HepG2 (cell line): ENCODE data around the gene P2RX7. TPM values are rescaled to one million over a fixed set of nuclear protein-coding genes. Genes with fewer than 3 reads are reported as not detected.

Experiments used
- ATAC-seq: fragments of 200-7000 bp; cut with Tn5 transposase; 3 replicates; pipeline ENCODE4 v1.9.1; 2020; ENCODE audit warnings: mild to moderate bottlenecking, moderate library complexity
- BruUV-seq: library from RNA; stranded (reverse); fragments of 400-500 nt; replicated peaks from 2 replicates; lab custom pipeline; 2021; lab: Mats Ljungman, UMichigan
- CTCF ChIA-PET: fragments of 300-600 bp; formaldehyde crosslinking; extraction: SDS; loops from one replicate; lab custom pipeline; 2021; ENCODE audit warnings: low total read pairs, inconsistent platforms, low intra/inter-chr PET ratio; lab: Yijun Ruan, JAX
- POLR2A ChIA-PET: fragments of 350-600 bp; sonication (Branson Sonifier 250); formaldehyde crosslinking; loops from one replicate; lab custom pipeline; 2020; ENCODE audit warnings: antibody characterized with exemption, inconsistent platforms; lab: Yijun Ruan, JAX
- DNase-seq: peaks from one replicate; pipeline ENCODE4 v3.0.0-alpha.2; 2015; ENCODE audit warnings: low spot score
- FAIRE-seq: peaks from 3 replicates; lab custom pipeline; 2011; peaks lifted over from hg19 to GRCh38; lab: Jason Lieb, UNC
- H2AFZ ChIP-seq: one replicate; pipeline ENCODE4 v1.6.1; 2011; ENCODE audit warnings: low read length, inconsistent platforms
- H3K27ac ChIP-seq: fragments of 300-600 bp; 3 replicates; pipeline ENCODE4 v1.8.0; 2011; ENCODE audit warnings: mixed run types, mild to moderate bottlenecking, mixed read lengths, low read length, inconsistent platforms; ENCODE audit not compliant: insufficient read depth; ENCODE audit errors: extremely low read length
- H3K27me3 ChIP-seq, 2 experiments: fragments of 200-600 bp in 1 of 2; 2 replicates in 1 of 2; 3 replicates in 1 of 2; pipeline versions ENCODE4 v1.6.0 to v1.8.0; 2011; ENCODE audit warnings: low read length in 2 of 2, mild to moderate bottlenecking in 2 of 2, moderate library complexity in 2 of 2, inconsistent platforms in 1 of 2; ENCODE audit not compliant: insufficient read depth in 2 of 2, control insufficient read depth in 1 of 2
- H3K36me3 ChIP-seq, 2 experiments: fragments of 200-600 bp in 1 of 2; replicated peaks in 1 of 2; 2 replicates in 1 of 2; 3 replicates in 1 of 2; pipeline versions ENCODE4 v1.5.1 to v1.8.0; 2011; ENCODE audit warnings: low read length in 2 of 2, inconsistent platforms in 1 of 2; ENCODE audit not compliant: insufficient read depth in 2 of 2, control insufficient read depth in 1 of 2
- H3K4me1 ChIP-seq: 2 replicates; pipeline ENCODE4 v1.5.1; 2012; ENCODE audit warnings: low read length, inconsistent platforms; ENCODE audit not compliant: insufficient read depth
- H3K4me2 ChIP-seq: 2 replicates; pipeline ENCODE4 v1.6.0; 2011; ENCODE audit warnings: low read depth, low read length, inconsistent platforms
- H3K4me3 ChIP-seq, 3 experiments: fragments of 200-600 bp in 1 of 3; sonication (generic), shearing (Covaris generic) in 1 of 3; replicated peaks in 1 of 3; 2 replicates each; pipeline ENCODE4 v1.5.1; 2011 to 2016; ENCODE audit warnings: low read length in 3 of 3, inconsistent platforms in 2 of 3, low read depth in 2 of 3, mild to moderate bottlenecking in 2 of 3, control low read depth in 1 of 3, mixed read lengths in 1 of 3; ENCODE audit not compliant: insufficient read depth in 1 of 3
- H3K79me2 ChIP-seq: one replicate; pipeline ENCODE4 v1.6.1; 2011; ENCODE audit warnings: low read length, inconsistent platforms; ENCODE audit not compliant: insufficient read depth
- H3K9ac ChIP-seq: 2 replicates; pipeline ENCODE4 v1.6.0; 2011; ENCODE audit warnings: mild to moderate bottlenecking, low read depth, low read length, inconsistent platforms; ENCODE audit not compliant: insufficient read depth
- H3K9me3 ChIP-seq: 2 replicates; pipeline ENCODE4 v1.5.1; 2012; ENCODE audit warnings: mild to moderate bottlenecking, low read length
- H4K20me1 ChIP-seq: 2 replicates; pipeline ENCODE4 v1.6.0; 2011; ENCODE audit warnings: inconsistent platforms, mild to moderate bottlenecking, low read length, moderate library complexity; ENCODE audit not compliant: insufficient read depth
- FOXP1 ChIP-seq, 2 experiments: fragments of 450-650 bp in 1 of 2; IDR thresholded peaks; 2 replicates each; pipeline ENCODE4 v1.6.1; 2017 to 2018; ENCODE audit warnings: antibody characterized with exemption in 1 of 2
- MBD4 ChIP-seq: IDR thresholded peaks from 2 replicates; pipeline ENCODE4 v1.6.1; 2012; ENCODE audit warnings: low read length, inconsistent platforms, borderline replicate concordance
- ZNF253 ChIP-seq: sonication (generic); formaldehyde crosslinking; IDR thresholded peaks from 2 replicates; pipeline ENCODE4 v1.8.0; 2022; ENCODE audit warnings: mild to moderate bottlenecking, missing genetic modification reagents, borderline replicate concordance
- ZNF780A ChIP-seq: sonication (generic); formaldehyde crosslinking; IDR thresholded peaks from 2 replicates; pipeline ENCODE4 v1.8.0; 2022; ENCODE audit warnings: mild to moderate bottlenecking, missing genetic modification reagents, moderate library complexity
- WGBS: methylation state at CpG from one replicate; pipeline ENCODE4 v1.1.6; 2017; ENCODE audit warnings: low lambda C conversion rate; 5-methylcytosine and 5-hydroxymethylcytosine counted together
- in situ Hi-C: cut with HindIII; loops from 2 replicates; pipeline ENCODE4 v1.10.0; 2017; ENCODE audit warnings: low pct_unique_long_range_greater_than_20kb; ENCODE audit not compliant: extremely low pct_ligation_motif_present
- intact Hi-C: fragments of 100-400 bp; cut with micrococcal nuclease; formaldehyde crosslinking; loops from one replicate; pipeline ENCODE4 v1.10.0; 2022; ENCODE audit not compliant: unreplicated experiment
- polyA plus RNA-seq, 8 experiments: library from polyadenylated mRNA; depleted of rRNA in 3 of 8; stranded (reverse) in 7 of 8; unstranded in 1 of 8; fragments of >200 nt; fragmentation: Illumina TruSeq in 4 of 8; extraction: Trizol in 4 of 8; gene quantifications; 2 replicates each; pipeline versions ENCODE4 v1.2.1 to v1.2.3, GENCODE V29; 2011 to 2016; ENCODE audit warnings: low read depth in 4 of 8, missing spikeins in 1 of 8, mixed read lengths in 1 of 8; ENCODE audit not compliant: insufficient read depth in 1 of 8
- total RNA-seq, 5 experiments: library from RNA; depleted of rRNA; stranded (reverse); fragments of >200 nt; fragmentation: Illumina TruSeq; extraction: Trizol; gene quantifications; 2 replicates each; pipeline ENCODE4 v1.2.3, GENCODE V29; 2016; ENCODE audit warnings: low read depth in 1 of 5
- TF ChIP-seq, protein P1 (sequence below): sonication (generic); formaldehyde crosslinking; IDR thresholded peaks from 2 replicates; pipeline ENCODE4 v1.8.0; 2022; ENCODE audit warnings: mild to moderate bottlenecking, missing genetic modification reagents
- TF ChIP-seq, protein P2 (sequence below): sonication (generic); formaldehyde crosslinking; IDR thresholded peaks from 2 replicates; pipeline ENCODE4 v1.4.0; 2020; ENCODE audit warnings: missing genetic modification reagents
- TF ChIP-seq, protein P3 (sequence below): sonication (generic); formaldehyde crosslinking; IDR thresholded peaks from 2 replicates; pipeline ENCODE4 v1.4.0; 2020; ENCODE audit warnings: low read depth, missing genetic modification reagents

P2RX7 gene
- total and polyA plus RNA-seq, 2 of the 13 experiments (the other 11 are each of a cell fraction or from before 2014, with no cell fraction given) = 0.13 to 0.73 TPM

DNA sequence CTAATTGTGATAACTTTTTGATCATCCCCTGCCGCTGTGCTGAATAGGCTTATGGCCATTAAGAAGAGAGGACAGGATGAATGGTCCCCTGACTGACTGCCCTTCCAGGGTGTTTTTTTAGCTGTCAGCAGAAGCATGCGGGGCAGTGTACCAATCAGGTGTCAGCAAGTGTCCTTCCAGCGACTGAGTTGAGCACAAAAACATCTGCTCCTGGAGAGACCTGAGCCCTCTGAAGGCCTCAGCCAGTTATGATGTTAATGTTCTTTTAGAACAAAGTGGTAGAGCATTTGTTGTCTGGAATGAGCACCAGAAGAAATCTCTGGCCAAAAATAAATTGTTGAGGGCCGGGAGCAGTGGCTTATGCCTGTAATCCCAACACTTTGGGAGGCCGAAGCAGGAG lies 37.5 kb downstream of the P2RX7 start (continued):
- TF ChIP-seq, protein P1, sequence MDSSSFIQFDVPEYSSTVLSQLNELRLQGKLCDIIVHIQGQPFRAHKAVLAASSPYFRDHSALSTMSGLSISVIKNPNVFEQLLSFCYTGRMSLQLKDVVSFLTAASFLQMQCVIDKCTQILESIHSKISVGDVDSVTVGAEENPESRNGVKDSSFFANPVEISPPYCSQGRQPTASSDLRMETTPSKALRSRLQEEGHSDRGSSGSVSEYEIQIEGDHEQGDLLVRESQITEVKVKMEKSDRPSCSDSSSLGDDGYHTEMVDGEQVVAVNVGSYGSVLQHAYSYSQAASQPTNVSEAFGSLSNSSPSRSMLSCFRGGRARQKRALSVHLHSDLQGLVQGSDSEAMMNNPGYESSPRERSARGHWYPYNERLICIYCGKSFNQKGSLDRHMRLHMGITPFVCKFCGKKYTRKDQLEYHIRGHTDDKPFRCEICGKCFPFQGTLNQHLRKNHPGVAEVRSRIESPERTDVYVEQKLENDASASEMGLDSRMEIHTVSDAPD (CRISPR knock-in tag) = no peak
- TF ChIP-seq, protein P2, sequence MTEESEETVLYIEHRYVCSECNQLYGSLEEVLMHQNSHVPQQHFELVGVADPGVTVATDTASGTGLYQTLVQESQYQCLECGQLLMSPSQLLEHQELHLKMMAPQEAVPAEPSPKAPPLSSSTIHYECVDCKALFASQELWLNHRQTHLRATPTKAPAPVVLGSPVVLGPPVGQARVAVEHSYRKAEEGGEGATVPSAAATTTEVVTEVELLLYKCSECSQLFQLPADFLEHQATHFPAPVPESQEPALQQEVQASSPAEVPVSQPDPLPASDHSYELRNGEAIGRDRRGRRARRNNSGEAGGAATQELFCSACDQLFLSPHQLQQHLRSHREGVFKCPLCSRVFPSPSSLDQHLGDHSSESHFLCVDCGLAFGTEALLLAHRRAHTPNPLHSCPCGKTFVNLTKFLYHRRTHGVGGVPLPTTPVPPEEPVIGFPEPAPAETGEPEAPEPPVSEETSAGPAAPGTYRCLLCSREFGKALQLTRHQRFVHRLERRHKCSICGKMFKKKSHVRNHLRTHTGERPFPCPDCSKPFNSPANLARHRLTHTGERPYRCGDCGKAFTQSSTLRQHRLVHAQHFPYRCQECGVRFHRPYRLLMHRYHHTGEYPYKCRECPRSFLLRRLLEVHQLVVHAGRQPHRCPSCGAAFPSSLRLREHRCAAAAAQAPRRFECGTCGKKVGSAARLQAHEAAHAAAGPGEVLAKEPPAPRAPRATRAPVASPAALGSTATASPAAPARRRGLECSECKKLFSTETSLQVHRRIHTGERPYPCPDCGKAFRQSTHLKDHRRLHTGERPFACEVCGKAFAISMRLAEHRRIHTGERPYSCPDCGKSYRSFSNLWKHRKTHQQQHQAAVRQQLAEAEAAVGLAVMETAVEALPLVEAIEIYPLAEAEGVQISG (CRISPR knock-in tag) = no peak

DNA sequence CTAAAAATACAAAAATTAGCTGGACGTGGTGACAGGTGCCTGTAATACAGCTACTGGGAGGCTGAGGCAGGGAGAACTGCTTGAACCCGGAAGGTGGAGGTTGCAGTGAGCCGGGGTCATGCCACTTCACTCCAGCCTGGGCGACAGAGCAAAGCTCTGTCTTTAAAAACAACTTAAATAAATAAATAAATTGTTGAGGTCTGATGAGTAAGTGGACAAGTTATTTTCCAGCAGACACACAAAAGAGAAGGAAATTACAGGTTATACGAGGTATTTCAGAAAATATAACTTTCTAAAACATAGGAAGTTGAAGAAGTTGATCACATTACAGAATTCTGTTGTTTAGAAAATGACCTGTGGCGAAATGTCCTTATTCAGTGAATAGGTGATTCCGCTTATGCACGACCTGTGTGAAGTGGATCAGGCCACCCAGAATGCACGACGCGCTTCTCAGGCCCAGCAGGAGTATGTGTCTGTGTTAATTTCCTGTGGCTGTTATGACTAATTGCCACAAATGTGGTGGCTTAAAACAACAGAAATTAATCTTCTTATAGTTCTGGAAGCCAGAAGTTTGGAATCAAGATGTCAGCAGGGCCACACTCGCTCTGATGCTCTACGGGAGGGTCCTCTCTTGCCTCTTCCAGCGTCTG lies 38.1 kb downstream of the P2RX7 start:
- no peaks in the 10 kb centered on the region; a peak in 1 of 5 replicates for H3K27me3 ChIP-seq
- no peak for FAIRE-seq
- intact Hi-C loops = no loop called here
- ChIA-PET POLR2A (no interaction called here), CTCF (no interaction called here)
- H3K4me3 ChIP-seq = no peak overlapping the region
- no peaks in the 10 kb centered on the region for H3K79me2 ChIP-seq
- H3K4me1 ChIP-seq = peaks cover 16% of the 10 kb centered on the region; the same call in 1 of the 2 replicates
- ATAC-seq = no peak
- 40% methylated on average over 14 of the region's 14 CpGs for WGBS
- no peak for DNase-seq
- no peak overlapping the region for H3K4me2 ChIP-seq
- no peak overlapping the region for H3K27ac ChIP-seq
- H3K9ac ChIP-seq = no peak overlapping the region
- no peaks in the 10 kb centered on the region for H3K36me3 ChIP-seq
- H3K9me3 ChIP-seq = no peaks in the 10 kb centered on the region
- H2AFZ ChIP-seq = no peak overlapping the region
- in situ Hi-C loops = no loop called here
- no TSS peak for BruUV-seq
- H4K20me1 ChIP-seq = no peaks in the 10 kb centered on the region
- TF ChIP-seq, protein P3, sequence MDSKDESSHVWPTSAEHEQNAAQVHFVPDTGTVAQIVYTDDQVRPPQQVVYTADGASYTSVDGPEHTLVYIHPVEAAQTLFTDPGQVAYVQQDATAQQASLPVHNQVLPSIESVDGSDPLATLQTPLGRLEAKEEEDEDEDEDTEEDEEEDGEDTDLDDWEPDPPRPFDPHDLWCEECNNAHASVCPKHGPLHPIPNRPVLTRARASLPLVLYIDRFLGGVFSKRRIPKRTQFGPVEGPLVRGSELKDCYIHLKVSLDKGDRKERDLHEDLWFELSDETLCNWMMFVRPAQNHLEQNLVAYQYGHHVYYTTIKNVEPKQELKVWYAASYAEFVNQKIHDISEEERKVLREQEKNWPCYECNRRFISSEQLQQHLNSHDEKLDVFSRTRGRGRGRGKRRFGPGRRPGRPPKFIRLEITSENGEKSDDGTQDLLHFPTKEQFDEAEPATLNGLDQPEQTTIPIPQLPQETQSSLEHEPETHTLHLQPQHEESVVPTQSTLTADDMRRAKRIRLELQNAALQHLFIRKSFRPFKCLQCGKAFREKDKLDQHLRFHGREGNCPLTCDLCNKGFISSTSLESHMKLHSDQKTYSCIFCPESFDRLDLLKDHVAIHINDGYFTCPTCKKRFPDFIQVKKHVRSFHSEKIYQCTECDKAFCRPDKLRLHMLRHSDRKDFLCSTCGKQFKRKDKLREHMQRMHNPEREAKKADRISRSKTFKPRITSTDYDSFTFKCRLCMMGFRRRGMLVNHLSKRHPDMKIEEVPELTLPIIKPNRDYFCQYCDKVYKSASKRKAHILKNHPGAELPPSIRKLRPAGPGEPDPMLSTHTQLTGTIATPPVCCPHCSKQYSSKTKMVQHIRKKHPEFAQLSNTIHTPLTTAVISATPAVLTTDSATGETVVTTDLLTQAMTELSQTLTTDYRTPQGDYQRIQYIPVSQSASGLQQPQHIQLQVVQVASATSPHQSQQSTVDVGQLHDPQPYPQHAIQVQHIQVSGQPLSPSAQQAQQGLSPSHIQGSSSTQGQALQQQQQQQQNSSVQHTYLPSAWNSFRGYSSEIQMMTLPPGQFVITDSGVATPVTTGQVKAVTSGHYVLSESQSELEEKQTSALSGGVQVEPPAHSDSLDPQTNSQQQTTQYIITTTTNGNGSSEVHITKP (CRISPR knock-in tag) = no peak
- TF ChIP-seq ZNF253 (CRISPR knock-in tag) (no peak), ZNF780A (CRISPR knock-in tag) (no peak), MBD4 (no peak), FOXP1 (IDR thresholded peaks at IDR 0.05) (no peak), FOXP1 (CRISPR knock-in tag; IDR thresholded peaks at IDR 0.05) (no peak)
